ENCODE results near the gene PPL.
A peak's percentile ranks its signal among the peaks of the same experiment; 100 is the strongest.

The PPL gene

DNA sequence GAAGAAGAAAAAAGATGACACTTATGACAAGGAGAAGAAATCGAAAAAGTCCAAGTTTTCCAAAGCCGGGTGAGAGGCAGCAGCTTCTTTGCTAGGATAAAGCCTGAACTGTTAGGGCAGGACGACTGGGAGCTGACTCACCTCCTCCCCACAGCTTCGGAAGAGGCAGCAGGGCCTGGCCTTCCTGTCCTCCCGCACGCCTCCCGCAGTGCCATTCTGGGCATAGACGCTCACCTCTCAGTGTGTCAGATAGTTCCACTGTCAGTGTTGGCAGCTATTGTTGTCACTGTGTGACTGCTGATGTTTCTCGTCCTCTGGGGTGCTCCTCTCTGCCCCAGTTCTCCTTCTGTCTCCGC lies 77.1 kb downstream of the PPL start:
- no peak for DNase-seq

DNA sequence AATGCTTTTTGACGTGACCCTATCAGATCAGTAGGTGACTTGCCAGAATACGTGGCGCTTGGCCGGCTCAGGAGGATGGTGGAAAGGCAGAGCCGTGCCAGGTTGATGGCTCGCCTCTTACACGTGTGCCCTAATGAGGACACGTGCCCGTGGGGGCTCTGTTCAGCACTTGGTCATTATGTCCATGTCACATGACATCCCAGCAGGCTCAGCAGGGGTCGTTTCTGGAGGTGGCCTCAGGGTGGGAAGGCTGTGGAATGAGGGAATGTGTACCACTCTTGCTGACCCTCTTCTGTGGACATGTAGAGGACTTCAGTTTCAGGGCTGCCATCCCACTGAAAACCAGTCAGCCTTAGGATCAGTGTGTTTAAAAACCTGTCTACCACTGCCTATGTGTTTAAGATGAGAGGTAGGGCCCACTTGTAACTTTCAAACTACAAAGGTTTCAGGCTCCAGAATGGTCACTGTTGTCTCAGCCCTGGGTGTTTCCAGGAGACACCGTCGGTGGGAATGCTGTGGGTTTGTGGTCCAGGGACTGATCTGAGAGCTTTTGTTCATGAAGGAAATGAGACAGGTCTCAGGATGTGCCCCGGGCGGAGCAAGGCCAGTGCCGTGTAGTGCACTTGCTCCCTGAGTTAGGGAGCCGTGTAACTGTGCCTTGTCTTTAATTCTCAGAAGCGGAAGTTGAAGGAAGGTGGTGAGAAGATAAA lies 77.6 kb downstream of the PPL start:
- no peak for DNase-seq

DNA sequence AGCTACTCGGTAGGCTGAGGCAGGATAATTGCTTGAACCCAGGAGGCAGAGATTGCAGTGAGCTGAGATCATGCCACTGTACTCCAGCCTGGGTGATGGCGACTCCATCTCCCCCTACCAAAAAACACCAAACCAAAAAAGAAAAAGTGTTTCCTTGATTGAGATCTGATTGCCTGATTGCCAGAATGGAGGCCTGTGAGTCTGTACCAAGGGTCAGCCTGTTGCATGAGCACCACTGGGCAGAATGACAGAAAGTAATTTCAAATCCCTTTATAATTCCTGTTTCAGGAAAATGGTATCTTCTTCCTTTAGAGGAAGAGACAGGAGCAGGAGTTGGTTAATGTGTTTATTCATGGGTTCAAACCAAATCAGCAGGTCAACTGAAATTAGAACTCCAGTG lies 81.1 kb downstream of the PPL start:
- no peak for DNase-seq

DNA sequence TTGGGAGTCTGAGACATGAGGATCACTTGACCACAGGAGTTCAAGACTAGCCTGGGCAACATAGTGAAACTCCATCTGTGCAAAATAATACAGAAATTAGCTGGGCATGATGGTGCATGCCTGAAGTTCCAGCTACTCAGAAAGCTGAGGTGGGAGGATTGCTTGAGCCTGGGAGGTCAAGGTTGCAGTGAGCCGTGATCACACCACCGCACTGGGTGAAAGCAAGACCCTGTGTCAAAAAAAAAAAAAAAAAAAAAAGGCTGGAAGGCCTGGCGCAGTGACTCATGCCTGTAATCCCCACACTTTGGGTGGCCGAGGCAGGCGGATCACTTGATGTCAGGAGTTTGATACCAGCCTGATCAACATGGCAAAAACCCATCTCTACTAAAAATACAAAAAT lies 81.6 kb downstream of the PPL start:
- DNase-seq, result no peak

DNA sequence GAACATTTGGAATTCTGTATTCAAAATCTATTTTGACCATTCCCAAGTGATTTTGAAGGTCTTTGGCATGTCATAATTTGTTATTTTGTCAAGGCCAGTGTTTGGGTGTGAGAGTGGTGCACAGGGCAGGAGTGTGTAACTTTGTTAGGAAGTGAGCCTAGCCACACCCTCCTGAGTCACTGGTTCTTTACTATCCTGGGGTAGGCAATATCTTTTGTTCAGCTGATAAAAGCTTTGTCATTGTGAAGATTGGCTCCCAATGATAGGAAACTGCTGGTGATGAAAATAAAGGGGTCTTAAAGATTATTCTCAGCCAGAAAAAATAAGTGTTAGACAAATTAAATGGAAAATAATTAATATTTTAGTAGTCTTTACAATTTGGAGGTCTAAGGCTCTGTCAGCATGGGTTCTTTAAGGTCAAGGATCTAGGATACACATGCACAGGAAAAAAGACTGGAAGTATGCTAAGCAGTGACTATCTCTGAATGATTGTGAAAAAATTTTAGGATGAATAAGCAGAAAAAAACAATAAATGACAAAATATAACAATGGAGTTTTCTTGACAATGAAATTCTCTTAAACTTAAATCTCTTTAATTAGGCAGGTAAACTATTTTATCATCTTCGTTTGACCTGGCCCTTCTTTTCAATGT lies 84.6 kb downstream of the PPL start:
- DNase-seq, result no peak

DNA sequence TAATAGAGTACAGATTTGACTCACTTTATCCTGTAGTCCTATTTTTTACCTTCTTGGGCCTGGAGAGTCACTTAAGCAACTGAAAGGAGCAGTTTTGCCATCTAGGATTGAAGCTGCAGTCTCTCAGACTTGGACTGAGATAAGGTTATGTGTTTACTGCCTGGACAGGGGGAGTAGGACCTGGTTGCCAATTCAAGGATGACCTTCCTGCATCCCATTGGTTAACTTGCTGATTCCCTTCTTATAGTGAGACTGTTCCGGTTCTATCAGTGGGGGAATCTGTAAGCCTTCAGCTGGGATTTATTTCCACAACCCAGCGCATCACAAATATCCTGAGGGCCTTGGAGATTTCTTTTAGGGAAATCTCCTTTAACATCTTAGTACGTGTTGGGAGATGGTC lies 86.7 kb downstream of the PPL start:
- no peak for DNase-seq

DNA sequence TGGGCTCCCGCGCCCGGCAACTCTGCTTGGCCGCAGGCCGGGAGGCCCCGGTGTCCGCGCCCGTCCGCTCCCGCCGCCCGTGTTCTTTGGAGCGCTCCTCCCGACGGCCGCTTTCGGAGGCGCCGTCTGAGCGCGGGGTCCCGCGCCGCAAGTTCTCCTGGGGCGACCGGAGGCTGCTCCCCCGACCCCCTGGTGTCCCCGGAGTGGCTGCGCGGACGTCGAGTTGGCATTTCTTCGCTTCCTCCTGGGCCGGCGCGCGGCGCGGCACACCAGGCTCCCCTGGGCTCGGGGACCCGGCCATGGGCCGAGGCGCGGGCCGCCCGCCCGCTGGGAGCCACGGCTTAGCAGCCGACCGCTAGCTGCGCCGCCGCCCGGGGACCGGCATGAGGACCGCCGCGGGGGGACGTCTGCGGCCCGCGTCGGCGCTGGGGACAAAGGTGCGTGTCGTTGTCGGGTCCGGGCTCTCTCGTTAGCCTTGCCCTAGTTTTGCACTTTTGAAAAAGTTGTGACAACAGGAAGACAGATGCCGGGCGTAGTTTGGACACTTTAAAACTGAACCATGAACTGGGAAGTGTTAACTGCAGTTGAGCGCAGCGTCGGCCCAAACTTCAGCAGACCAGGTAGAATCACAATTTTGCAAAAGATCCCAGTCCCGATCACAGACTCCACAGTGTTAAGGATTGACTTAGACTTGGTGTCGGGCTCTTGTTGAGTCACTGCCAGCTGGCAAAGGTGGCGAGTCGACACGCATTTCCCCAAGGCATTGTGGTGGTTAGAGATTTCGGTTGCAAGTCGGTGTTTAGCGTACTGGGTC lies 89.0 kb downstream of the PPL start:
- DNase-seq, result no peak

DNA sequence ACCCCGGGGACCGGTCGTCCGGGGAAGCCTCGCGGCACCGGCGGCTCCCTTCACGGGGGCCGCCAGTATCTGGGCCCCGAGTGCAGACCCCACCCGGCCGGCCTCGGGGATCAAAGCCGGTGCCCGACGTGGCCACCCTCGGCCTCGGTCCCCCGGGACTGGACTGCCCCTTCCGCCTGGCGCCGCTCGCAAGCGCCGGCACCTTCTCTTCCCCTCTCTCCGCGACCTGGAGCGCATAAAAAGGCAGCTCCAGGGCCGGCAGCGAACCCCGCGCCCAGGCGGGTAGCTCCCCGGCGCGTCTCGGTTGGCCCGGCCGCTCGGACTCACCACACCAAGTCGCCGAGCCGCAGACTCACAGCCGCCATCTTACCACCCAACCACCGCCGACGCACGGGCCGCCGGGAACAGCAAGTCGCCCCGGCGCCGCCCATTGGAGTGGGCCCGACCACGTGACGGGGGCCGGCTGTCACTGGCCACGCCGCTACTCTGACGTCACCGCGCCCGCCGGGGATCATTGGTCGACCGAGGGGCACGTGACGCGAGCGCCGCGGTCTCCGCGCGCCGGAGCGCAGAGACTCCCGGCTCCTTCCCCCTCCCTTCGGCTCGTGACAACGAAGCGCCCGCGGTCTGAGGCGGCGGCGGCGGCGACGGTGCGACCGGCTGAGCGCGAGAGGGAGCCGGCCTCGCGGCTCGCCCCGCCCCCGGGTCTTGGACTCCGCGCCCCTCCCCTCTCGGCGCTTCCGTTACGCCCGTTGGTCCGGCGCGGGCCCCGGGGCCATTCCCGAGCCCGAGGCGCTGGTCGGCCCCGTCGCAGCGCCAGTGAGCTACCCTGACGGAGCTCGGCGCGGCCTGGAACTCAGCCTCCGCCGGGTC lies 89.8 kb downstream of the PPL start, which contains the start of the genes GLYR1 and UBN1:
Gene GLYR1, minus strand, starts transcription at position 388 of the 873 bp plus-strand sequence. Its CDS starts 23 bp downstream, at position 365.
Gene UBN1, plus strand, starts transcription at position 581 of the 873 bp plus-strand sequence. CDS start 5,437 bp downstream, outside the sequence.
- peak; percentile 84 for DNase-seq

DNA sequence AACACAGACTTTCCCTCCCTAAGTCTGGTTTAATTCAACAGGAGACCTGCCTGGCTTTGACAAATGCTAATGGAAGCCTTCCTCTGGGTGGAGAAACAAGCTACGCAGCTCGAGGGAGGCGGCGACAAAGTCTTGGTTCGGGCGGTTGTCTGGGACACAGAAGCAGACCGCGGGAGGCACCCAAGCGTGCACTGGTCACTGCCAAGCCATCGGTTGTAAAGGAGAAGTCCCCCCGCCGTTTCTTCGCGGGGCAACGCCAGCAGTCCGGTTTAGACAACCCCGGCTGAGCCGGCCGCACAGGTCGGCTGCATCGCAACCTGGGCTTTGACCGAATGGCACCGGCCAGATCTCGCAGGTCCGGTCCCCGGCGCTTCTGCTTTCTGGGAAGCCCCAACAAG lies 90.4 kb downstream of the PPL start:
- no peak for DNase-seq

DNA sequence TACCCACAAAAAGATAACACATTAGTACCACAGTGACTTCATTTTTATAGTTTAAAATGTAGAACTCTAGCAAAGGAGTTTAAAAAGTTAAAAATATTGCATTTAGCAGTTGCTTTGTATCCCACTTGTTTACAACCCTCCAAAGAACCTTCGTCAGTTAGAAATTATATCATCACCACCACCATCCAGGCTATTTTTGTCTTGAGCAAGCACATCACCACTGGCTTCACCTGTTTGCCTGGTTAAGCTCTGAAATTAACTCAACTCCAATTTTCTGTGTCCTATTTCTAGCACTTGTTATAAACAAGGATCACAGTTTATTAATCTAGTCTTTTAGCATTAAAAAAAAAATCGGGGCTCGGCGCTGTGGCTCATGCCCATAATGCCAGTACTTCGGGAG lies 96.0 kb downstream of the PPL start:
- DNase-seq, result no peak

DNA sequence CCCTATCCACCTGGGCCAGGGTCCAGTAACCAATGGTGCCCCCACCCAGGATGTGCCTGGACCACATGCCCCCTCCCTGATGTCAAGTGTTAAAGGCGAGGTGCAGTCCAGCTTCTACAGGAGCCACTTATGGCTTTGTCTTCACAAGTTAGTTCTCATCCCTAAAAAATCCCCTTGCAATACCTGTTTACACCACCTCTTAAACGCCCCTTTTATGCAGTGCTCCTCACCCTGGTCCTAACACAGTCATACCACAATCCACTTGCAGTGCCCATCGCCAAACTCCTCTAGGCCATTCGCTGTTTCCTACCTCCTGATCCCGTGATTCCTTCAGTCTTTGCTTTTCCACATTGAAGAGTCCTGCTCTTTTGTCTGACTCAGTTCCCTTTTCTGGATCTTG lies 97.0 kb downstream of the PPL start:
- no peak for DNase-seq

DNA sequence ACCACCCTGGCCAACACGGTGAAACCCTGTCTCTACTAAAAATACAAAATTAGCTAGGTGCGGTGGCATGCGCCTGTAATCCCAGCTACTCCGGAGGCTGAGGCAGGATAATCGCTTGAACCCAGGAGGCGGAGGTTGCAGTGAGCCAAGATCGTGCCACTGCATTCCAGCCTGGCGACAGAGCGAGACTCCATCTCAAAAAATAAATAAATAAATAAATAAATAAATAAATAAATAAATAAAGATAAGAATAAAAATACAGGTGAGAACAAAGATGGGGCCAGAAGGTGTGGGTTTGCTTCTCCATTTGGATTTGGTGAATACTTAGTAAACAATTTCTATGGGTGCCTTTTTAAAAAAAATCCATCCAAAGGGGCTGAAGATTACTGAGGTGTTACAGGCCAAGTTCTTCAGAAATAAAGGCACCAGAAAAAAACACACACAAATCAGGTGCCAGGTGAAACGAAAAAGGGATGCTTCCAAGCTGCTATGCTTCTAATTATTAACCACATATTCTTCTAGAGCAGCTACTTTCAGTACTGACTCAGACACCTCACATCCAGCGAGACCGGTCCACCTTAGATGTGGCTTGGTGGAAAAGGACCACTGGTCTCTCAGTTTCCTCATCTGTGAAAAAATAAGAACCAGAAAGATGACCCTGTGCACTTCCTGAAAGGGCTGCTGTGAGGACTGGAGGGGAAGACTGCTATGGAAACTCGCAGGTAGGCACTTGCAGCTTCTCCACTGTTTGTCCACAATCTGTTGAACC lies 99.0 kb downstream of the PPL start:
- no peak for DNase-seq

DNA sequence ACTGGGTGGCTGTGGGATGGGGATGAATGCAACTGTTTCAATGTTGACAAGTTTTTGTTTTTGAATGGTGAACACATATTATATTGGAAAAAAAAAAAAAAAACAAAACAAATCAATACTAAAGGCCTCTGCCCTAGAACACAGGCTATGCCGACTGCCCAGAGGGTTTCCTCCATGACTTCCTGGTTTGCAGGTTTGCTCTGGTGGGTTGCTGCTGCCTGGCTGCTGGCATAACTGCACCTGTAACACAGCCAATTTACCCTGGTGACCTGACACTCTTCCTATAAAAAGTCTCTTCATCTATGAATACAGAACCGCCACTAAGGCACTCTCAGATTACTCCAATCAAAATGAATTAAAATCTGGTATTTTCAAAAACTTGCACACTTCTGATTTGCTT lies 100.2 kb downstream of the PPL start:
- DNase-seq, result no peak

DNA sequence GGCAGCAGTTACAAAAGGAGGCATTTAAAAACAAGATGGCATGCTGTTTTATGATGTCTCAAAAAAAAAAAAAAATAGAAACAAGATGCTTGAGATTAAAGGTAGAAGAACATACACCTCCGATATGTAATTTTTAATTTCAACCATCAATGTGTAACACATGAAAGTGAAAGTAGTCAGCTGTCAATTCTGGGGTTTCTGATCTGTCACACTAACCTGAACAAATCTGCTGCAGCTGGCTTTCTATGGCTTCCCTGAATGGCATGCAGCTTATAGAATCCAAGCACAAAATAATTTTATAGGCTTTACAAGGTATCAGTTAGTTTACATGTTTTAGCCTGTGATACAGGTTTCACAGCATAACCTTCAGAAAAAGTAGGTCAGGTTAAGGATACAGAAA lies 103.4 kb downstream of the PPL start:
- no peak for DNase-seq

DNA sequence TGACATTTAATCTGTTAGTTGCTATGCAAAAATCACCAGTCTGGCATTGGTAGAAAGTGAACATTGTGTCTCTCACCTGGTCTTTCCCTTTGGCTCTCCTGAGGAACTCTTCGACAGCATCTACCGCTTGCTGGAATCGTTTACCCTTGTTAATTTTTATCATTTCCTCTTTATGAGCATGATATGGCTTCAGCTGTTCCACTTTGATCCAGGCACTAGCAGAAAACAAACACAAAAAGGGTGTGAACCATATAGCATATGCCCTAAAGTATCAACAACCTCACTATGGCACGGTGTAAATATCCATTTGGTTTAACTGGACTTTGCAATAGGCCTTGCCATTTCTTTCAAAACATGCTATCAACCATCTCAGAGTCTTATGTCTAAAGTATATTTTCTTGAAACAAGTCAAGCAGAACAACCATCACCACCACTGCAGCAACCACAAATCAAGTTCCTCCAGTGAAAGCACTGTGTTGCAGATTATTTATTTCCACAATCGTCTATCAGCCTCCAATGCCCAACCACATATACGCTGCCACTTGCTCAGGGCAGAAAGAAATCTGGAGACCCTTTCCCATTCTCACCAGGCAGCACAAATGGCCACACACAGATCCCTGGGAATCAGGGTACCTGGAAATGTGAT lies 104.1 kb downstream of the PPL start:
- DNase-seq, result no peak

All from DMS153 (cell line).